Panc1 (cell line): ENCODE data around the gene FFAR1. TPM values are rescaled to one million over a fixed set of nuclear protein-coding genes. Genes with fewer than 3 reads are reported as not detected.

Source experiments
- ATAC-seq: fragments of 200-7000 bp; cut with Tn5 transposase; 2 replicates; pipeline ENCODE4 v1.9.1; 2020; ENCODE audit warnings: mild to moderate bottlenecking, moderate library complexity
- BruUV-seq: library from RNA; stranded (reverse); fragments of 400-500 nt; replicated peaks from 2 replicates; lab custom pipeline; 2021; lab: Mats Ljungman, UMichigan
- CTCF ChIA-PET: fragments of 300-600 bp; sonication (Branson Sonifier 250); formaldehyde crosslinking; loops from one replicate; lab custom pipeline; 2022; ENCODE audit warnings: antibody characterized with exemption; lab: Charles Lee
- POLR2A ChIA-PET: fragments of 300-600 bp; sonication (Branson Sonifier 250); formaldehyde crosslinking; loops from one replicate; lab custom pipeline; 2022; ENCODE audit warnings: antibody characterized with exemption; lab: Charles Lee
- DNase-seq: peaks from one replicate; pipeline ENCODE4 v3.0.0-alpha.2; 2010; ENCODE audit warnings: low read depth, low spot score
- H3K27ac ChIP-seq: 2 replicates; pipeline ENCODE4 v1.5.1; 2011; ENCODE audit warnings: mild to moderate bottlenecking, low read length, inconsistent platforms
- H3K27me3 ChIP-seq: fragments of 200-500 bp; sonication (Bioruptor generic); 2 replicates; pipeline ENCODE4 v1.6.0; 2014; ENCODE audit warnings: low read length, inconsistent platforms; ENCODE audit not compliant: control insufficient read depth, insufficient read depth
- H3K36me3 ChIP-seq: fragments of 200-500 bp; sonication (Bioruptor generic); 2 replicates; pipeline ENCODE4 v1.5.1; 2014; ENCODE audit warnings: inconsistent platforms, mild to moderate bottlenecking, low read length, moderate library complexity; ENCODE audit not compliant: control insufficient read depth, insufficient read depth
- H3K4me1 ChIP-seq: 2 replicates; pipeline ENCODE4 v1.5.1; 2011; ENCODE audit warnings: inconsistent platforms, mild to moderate bottlenecking, low read length, moderate library complexity; ENCODE audit not compliant: control insufficient read depth, insufficient read depth
- H3K4me3 ChIP-seq, 2 experiments: 2 replicates each; pipeline ENCODE4 v1.5.1; 2011 to 2012; ENCODE audit warnings: low read depth in 2 of 2, low read length in 2 of 2, mild to moderate bottlenecking in 2 of 2, inconsistent platforms in 1 of 2, moderate library complexity in 1 of 2
- H3K9me3 ChIP-seq: fragments of 200-500 bp; sonication (Bioruptor generic); 2 replicates; pipeline ENCODE4 v1.5.1; 2014; ENCODE audit warnings: low read depth, mild to moderate bottlenecking, inconsistent platforms, low read length, moderate library complexity; ENCODE audit not compliant: control insufficient read depth, insufficient read depth
- POLR2AphosphoS5 ChIP-seq: IDR thresholded peaks from 2 replicates; pipeline ENCODE4 v1.6.1; 2012; ENCODE audit warnings: mild to moderate bottlenecking, low read depth, low read length, moderate library complexity
- REST ChIP-seq, 2 experiments: IDR thresholded peaks; 2 replicates each; pipeline ENCODE4 v1.6.1; 2011 to 2012; ENCODE audit warnings: low read depth in 2 of 2, control low read depth in 1 of 2, low read length in 1 of 2, mild to moderate bottlenecking in 1 of 2, moderate library complexity in 1 of 2; ENCODE audit not compliant: insufficient read depth in 1 of 2
- SIN3A ChIP-seq: IDR thresholded peaks from 2 replicates; pipeline ENCODE4 v1.6.1; 2012; ENCODE audit warnings: low read depth, mild to moderate bottlenecking, low read length, moderate library complexity, borderline replicate concordance; ENCODE audit not compliant: insufficient read depth
- TCF7L2 ChIP-seq: IDR thresholded peaks from 2 replicates; pipeline ENCODE4 v1.6.1; 2011; ENCODE audit warnings: mild to moderate bottlenecking, low read depth, low read length, inconsistent platforms
- in situ Hi-C: cut with HindIII; loops from 2 replicates; pipeline ENCODE4 v1.10.0; 2016; ENCODE audit warnings: low sequenced_read_pairs, low pct_unique_long_range_greater_than_20kb
- intact Hi-C: fragments of 100-400 bp; cut with micrococcal nuclease; formaldehyde crosslinking; loops from one replicate; pipeline ENCODE4 v1.10.0; 2022; ENCODE audit not compliant: unreplicated experiment
- total RNA-seq: library from RNA; stranded (reverse); gene quantifications from one replicate; pipeline ENCODE4 v1.2.1, GENCODE V29; 2021; ENCODE audit not compliant: unreplicated experiment
- TF ChIP-seq, protein P1 (sequence below): fragments of 450-650 bp; IDR thresholded peaks from 2 replicates; pipeline ENCODE4 v1.5.1; 2017; ENCODE audit warnings: mild to moderate bottlenecking

Gene FFAR1
- total RNA-seq, 1 experiment from 2014 or later: not detected

GRCh38 chr19:35298561-35298972 is 49.1 kb upstream of the FFAR1 start:
- in situ Hi-C loops: no loop called here
- Histone ChIP-seq H3K4me3 (no peak overlapping the region), H3K36me3 (no peaks in the 10 kb centered on the region), H3K4me1 (no peaks in the 10 kb centered on the region), H3K9me3 (no peaks in the 10 kb centered on the region), H3K27ac (no peak overlapping the region), H3K27me3 (no peaks in the 10 kb centered on the region; the same call in 1 of the 2 replicates)
- CTCF ChIA-PET: no interaction called here
- TF ChIP-seq, protein P1, sequence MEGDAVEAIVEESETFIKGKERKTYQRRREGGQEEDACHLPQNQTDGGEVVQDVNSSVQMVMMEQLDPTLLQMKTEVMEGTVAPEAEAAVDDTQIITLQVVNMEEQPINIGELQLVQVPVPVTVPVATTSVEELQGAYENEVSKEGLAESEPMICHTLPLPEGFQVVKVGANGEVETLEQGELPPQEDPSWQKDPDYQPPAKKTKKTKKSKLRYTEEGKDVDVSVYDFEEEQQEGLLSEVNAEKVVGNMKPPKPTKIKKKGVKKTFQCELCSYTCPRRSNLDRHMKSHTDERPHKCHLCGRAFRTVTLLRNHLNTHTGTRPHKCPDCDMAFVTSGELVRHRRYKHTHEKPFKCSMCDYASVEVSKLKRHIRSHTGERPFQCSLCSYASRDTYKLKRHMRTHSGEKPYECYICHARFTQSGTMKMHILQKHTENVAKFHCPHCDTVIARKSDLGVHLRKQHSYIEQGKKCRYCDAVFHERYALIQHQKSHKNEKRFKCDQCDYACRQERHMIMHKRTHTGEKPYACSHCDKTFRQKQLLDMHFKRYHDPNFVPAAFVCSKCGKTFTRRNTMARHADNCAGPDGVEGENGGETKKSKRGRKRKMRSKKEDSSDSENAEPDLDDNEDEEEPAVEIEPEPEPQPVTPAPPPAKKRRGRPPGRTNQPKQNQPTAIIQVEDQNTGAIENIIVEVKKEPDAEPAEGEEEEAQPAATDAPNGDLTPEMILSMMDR: no peak
- intact Hi-C loops: no loop called here
- DNase-seq (no peak), ATAC-seq (no peak)
- POLR2A ChIA-PET: no interaction called here
- BruUV-seq: no TSS peak

GRCh38 chr19:35299523-35300338 is 48.0 kb upstream of the FFAR1 start:
- H3K4me3 ChIP-seq: no peak overlapping the region
- in situ Hi-C loops: no loop called here
- no peaks in the 10 kb centered on the region for H3K4me1 ChIP-seq
- H3K27me3 ChIP-seq: no peaks in the 10 kb centered on the region; the same call in 1 of the 2 replicates
- ChIA-PET POLR2A (no interaction called here), CTCF (no interaction called here)
- intact Hi-C loops: no loop called here
- ATAC-seq: no peak
- no peak for DNase-seq
- TF ChIP-seq REST (IDR thresholded peaks at IDR 0.05; ENCODE audit: insufficient read depth in 1 of 2, low read depth in 2 of 2, low read length in 1 of 2): no peak
- TF ChIP-seq, protein P1: no peak
- no peak for TF ChIP-seq POLR2AphosphoS5
- TF ChIP-seq SIN3A: no peak
- no peak for TF ChIP-seq TCF7L2
- no peak overlapping the region for H3K27ac ChIP-seq
- H3K36me3 ChIP-seq: no peaks in the 10 kb centered on the region
- no TSS peak for BruUV-seq
- no peaks in the 10 kb centered on the region for H3K9me3 ChIP-seq
